Uterine smooth muscle cell (primary cell): ENCODE measurements around the gene DUS3L. TPM values are rescaled to one million over a fixed set of nuclear protein-coding genes. Genes with fewer than 3 reads are reported as not detected.

Source experiments
- total RNA-seq: library from RNA; depleted of rRNA; stranded (reverse); fragments of >200 nt; gene quantifications from 2 replicates; pipeline ENCODE4 v1.2.3, GENCODE V29; 2014

Gene DUS3L, protein sequence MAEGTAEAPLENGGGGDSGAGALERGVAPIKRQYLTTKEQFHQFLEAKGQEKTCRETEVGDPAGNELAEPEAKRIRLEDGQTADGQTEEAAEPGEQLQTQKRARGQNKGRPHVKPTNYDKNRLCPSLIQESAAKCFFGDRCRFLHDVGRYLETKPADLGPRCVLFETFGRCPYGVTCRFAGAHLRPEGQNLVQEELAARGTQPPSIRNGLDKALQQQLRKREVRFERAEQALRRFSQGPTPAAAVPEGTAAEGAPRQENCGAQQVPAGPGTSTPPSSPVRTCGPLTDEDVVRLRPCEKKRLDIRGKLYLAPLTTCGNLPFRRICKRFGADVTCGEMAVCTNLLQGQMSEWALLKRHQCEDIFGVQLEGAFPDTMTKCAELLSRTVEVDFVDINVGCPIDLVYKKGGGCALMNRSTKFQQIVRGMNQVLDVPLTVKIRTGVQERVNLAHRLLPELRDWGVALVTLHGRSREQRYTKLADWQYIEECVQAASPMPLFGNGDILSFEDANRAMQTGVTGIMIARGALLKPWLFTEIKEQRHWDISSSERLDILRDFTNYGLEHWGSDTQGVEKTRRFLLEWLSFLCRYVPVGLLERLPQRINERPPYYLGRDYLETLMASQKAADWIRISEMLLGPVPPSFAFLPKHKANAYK
- total RNA-seq, result 33.4 and 47.6 TPM in 2 replicates

GRCh38 chr19:5790559-5791520 is at the start of gene DUS3L:
Gene DUS3L, minus strand, starts transcription at chr19:5791163. Its CDS starts 22 bp downstream, at chr19:5791141.

DNA sequence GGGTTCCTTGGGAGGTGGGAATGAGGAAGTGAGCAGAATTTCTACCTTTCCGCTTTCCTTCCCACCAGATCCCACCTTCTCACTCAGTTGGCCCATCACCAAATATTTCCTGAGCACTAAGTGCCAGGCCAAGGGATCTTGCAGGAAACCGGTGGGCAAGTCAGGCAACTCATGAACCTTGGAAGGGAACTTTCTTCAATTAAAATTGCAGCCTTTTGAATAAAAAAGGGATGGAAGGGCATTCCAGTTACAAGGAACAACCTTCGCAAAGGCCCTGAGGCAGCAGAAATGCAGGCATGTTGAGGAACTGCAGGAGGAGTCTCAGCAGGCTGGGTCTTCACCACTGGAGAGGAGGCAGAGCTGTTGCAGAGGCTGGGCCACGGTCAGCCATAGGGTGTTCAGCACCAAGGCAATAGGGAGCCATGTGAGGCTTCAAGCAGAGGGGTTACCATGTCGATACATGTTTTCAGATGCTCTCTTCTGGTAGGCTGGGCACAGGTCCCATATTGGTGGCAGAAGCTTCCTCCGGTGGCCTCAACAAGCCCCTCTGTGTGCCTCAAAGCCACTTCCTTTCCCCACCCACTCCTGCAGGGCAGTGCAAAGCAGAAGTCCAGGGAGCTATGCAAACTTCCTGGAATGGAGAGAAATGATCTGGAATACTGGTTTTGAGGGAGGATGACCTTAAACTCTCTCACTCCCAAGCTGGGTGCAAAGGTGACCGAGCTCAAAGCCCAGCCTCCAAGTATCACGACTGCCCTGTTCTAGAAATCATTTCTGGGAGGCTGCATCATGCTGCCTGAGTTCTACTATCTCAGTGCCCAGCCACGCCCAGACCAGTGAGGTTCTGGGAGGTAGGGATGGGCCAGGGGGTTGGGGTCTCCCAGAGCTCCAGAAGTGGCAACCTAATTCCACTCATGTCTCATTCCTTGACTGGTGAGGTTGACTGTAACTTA is 48.4 kb upstream of the DUS3L start, which contains the start of gene FUT6:
Gene FUT6, minus strand, starts transcription at position 638 of the 953 bp plus-strand sequence. CDS start 7,135 bp downstream, outside the sequence.

GRCh38 chr19:5804516-5805461 is 13.8 kb upstream of the DUS3L start, which contains the start of gene NRTN:
Gene NRTN, plus strand, starts transcription at chr19:5805067. Its CDS starts 19,099 bp downstream, at chr19:5824166.

GRCh38 chr19:5784581-5785147 is 6.3 kb downstream of the DUS3L start, which contains the start of gene PRR22:
Gene PRR22, minus strand, starts transcription at chr19:5784746. Its CDS starts 86 bp downstream, at chr19:5784660.

Other genes with a start within 250 kb of the DUS3L start
- 0.12 and 0.22 TPM in 2 replicates for gene TINCR, start 223.2 kb downstream of the DUS3L start, total RNA-seq
- 42.1 and 46.5 TPM in 2 replicates for gene SAFB2, start 168.4 kb downstream of the DUS3L start, total RNA-seq
- gene SAFB, start 168.1 kb downstream of the DUS3L start, total RNA-seq, result 68.5 and 73.4 TPM in 2 replicates
- gene MICOS13, start 110.6 kb downstream of the DUS3L start, total RNA-seq, result 24.8 and 33.6 TPM in 2 replicates
- 4.2 and 10.6 TPM in 2 replicates for gene HSD11B1L, start 110.1 kb downstream of the DUS3L start, total RNA-seq
- 464 and 651 TPM in 2 replicates for gene RPL36, start 100.9 kb downstream of the DUS3L start, total RNA-seq
- 212 and 293 TPM in 2 replicates for gene LONP1, start 71.0 kb downstream of the DUS3L start, total RNA-seq
- gene CATSPERD, start 70.5 kb downstream of the DUS3L start, total RNA-seq, result not detected in 2 replicates
- gene PRR22, start 6.4 kb downstream of the DUS3L start, total RNA-seq, result 0.22 and 0.37 TPM in 2 replicates
- not detected in 2 replicates for gene NRTN, start 13.9 kb upstream of the DUS3L start, total RNA-seq
- not detected in 2 replicates for gene FUT6, start 48.5 kb upstream of the DUS3L start, total RNA-seq
- not detected in 2 replicates for gene FUT3, start 60.3 kb upstream of the DUS3L start, total RNA-seq
- gene FUT5, start 79.4 kb upstream of the DUS3L start, total RNA-seq, result not detected in 2 replicates
- 253 and 291 TPM in 2 replicates for gene NDUFA11, start 112.6 kb upstream of the DUS3L start, total RNA-seq
- 3.5 and 8.0 TPM in 2 replicates for gene VMAC, start 113.7 kb upstream of the DUS3L start, total RNA-seq
- gene CAPS, start 123.1 kb upstream of the DUS3L start, total RNA-seq, result 1.4 and 4.5 TPM in 2 replicates
- 36.1 and 44.5 TPM in 2 replicates for gene RANBP3, start 187.0 kb upstream of the DUS3L start, total RNA-seq